HG02588 (cell line): Measurements from ENCODE around the gene SERPINB2.
A peak's percentile ranks its signal among the peaks of the same experiment; 100 is the strongest.
"Not testable (repeated sequence)": the region's sequence is repeated elsewhere in the genome, so short reads cannot be mapped to it uniquely, and the experiment has no call there.

Experiments
- ATAC-seq: cut with Tn5 transposase; IDR thresholded peaks from one replicate; pipeline ENCODE4 v1.9.1; 2021; ENCODE audit warnings: mild to moderate bottlenecking, moderate library complexity; ENCODE audit not compliant: unreplicated experiment

The SERPINB2 gene

GRCh38 chr18:63930773-63931354 lies 43.4 kb downstream of the SERPINB2 start:
- ATAC-seq: no peak

- ATAC-seq: peak; percentile 95
Observed at GRCh38 chr18:63936156-63936931, 48.8 kb downstream of the SERPINB2 start.

- ATAC-seq: no peak
Observed at GRCh38 chr18:63936932-63937393, 49.5 kb downstream of the SERPINB2 start.

GRCh38 chr18:63940008-63940407 lies 52.5 kb downstream of the SERPINB2 start:
- ATAC-seq: no peak

- not testable (repeated sequence) for ATAC-seq
Observed at GRCh38 chr18:63940543-63941050, 53.1 kb downstream of the SERPINB2 start.

GRCh38 chr18:63947051-63947790 lies 59.7 kb downstream of the SERPINB2 start:
- ATAC-seq: no peak

- ATAC-seq: peak; percentile 98
Observed at GRCh38 chr18:63949068-63949737, 61.7 kb downstream of the SERPINB2 start, which contains the start of gene HMSD. Gene HMSD (plus strand): TSS chr18:63949301. CDS start chr18:63953456, 4,155 bp downstream.

- ATAC-seq: peak; percentile 31
Observed at GRCh38 chr18:63951302-63951705, 63.8 kb downstream of the SERPINB2 start.
